ENCODE data around the gene TAS2R50. TPM values are rescaled to one million over a fixed set of nuclear protein-coding genes. Genes with fewer than 3 reads are reported as not detected.

TAS2R50 gene
- total and polyA plus RNA-seq, 9 donors = 0.07 to 3.5 (median 1.3) TPM

- H3K4me3 ChIP-seq = no peak overlapping the region
- peaks cover 0 to 2% of the 10 kb centered on the region in 2 donors for H3K9me3 ChIP-seq
- 69 to 99% (median 95%) methylated on average over 4 of the region's 4 CpGs for WGBS, 3 donors
- no peak for TF ChIP-seq CTCF (IDR thresholded peaks at IDR 0.05)
- TF ChIP-seq POLR2A (IDR thresholded peaks at IDR 0.05) = no peak
- intact Hi-C loops (cut with DNase I) = no loop called here
- no peaks in the 10 kb centered on the region for H3K36me3 ChIP-seq
- no peak overlapping the region for H3K27ac ChIP-seq
- H3K4me1 ChIP-seq (ENCODE audit: insufficient read depth) = no peaks in the 10 kb centered on the region
- DNase-seq = no peak
- H3K27me3 ChIP-seq = no peaks in the 10 kb centered on the region
Observed at GRCh38 chr12:10952645-10953044, 34.1 kb downstream of the TAS2R50 start.

- Histone ChIP-seq H3K9me3 (no peaks in the 10 kb centered on the region), H3K4me1 (ENCODE audit: insufficient read depth) (no peaks in the 10 kb centered on the region), H3K36me3 (no peaks in the 10 kb centered on the region), H3K27me3 (no peaks in the 10 kb centered on the region), H3K27ac (no peak overlapping the region), H3K4me3 (no peak overlapping the region)
- 96 to 97% (median 96%) methylated on average over 2 of the region's 2 CpGs for WGBS, 3 donors
- TF ChIP-seq CTCF (IDR thresholded peaks at IDR 0.05) = no peak
- TF ChIP-seq POLR2A (IDR thresholded peaks at IDR 0.05) = no peak
- TF ChIP-seq EP300 (IDR thresholded peaks at IDR 0.05) = no peak
- no peak for DNase-seq
- intact Hi-C loops (cut with DNase I) = no loop called here
Observed at GRCh38 chr12:10943167-10943566, 43.5 kb downstream of the TAS2R50 start.

GRCh38 chr12:10941916-10942607 is 44.6 kb downstream of the TAS2R50 start:
- H3K36me3 ChIP-seq = no peaks in the 10 kb centered on the region
- intact Hi-C loops (cut with DNase I) = no loop called here
- no peak for DNase-seq
- no peak for TF ChIP-seq EP300 (IDR thresholded peaks at IDR 0.05)
- no peak for TF ChIP-seq CTCF (IDR thresholded peaks at IDR 0.05)
- TF ChIP-seq POLR2A (IDR thresholded peaks at IDR 0.05) = no peak
- H3K9me3 ChIP-seq = no peaks in the 10 kb centered on the region
- 87 to 90% (median 88%) methylated on average over 4 of the region's 4 CpGs for WGBS, 3 donors
- no peaks in the 10 kb centered on the region for H3K4me1 ChIP-seq (ENCODE audit: insufficient read depth)
- H3K27ac ChIP-seq = no peak overlapping the region
- no peak overlapping the region for H3K4me3 ChIP-seq
- H3K27me3 ChIP-seq = no peaks in the 10 kb centered on the region

- no peak for DNase-seq
- no peak overlapping the region for H3K4me3 ChIP-seq
- no peaks in the 10 kb centered on the region for H3K36me3 ChIP-seq
- H3K27me3 ChIP-seq = no peaks in the 10 kb centered on the region
- H3K4me1 ChIP-seq (ENCODE audit: insufficient read depth) = no peaks in the 10 kb centered on the region
- no peaks in the 10 kb centered on the region for H3K9me3 ChIP-seq
- TF ChIP-seq CTCF (IDR thresholded peaks at IDR 0.05) (no peak), POLR2A (IDR thresholded peaks at IDR 0.05) (no peak), EP300 (IDR thresholded peaks at IDR 0.05) (no peak)
- no peak overlapping the region for H3K27ac ChIP-seq
- intact Hi-C loops (cut with DNase I) = no loop called here
Observed at GRCh38 chr12:10941369-10941768, 45.3 kb downstream of the TAS2R50 start.
